Epithelial cell of esophagus (primary cell): Measurements from ENCODE around the gene SLC15A1.

Source experiments
- DNase-seq: peaks from one replicate; pipeline ENCODE4 v3.0.0; 2010; ENCODE audit warnings: low read depth
- H3K4me3 ChIP-seq: 2 replicates; pipeline ENCODE4 v1.5.1; 2011; ENCODE audit warnings: mild to moderate bottlenecking, low read length, control low read depth
- CTCF ChIP-seq: IDR thresholded peaks from 2 replicates; pipeline ENCODE4 v1.5.1; 2011; ENCODE audit warnings: low read depth, mild to moderate bottlenecking, low read length, control low read depth, inconsistent platforms; ENCODE audit not compliant: insufficient read depth; ENCODE audit errors: missing control alignments

SLC15A1 gene

GRCh38 chr13:98796191-98796590 is 43.7 kb upstream of the SLC15A1 start:
- no peak for DNase-seq
- no peak for TF ChIP-seq CTCF
- H3K4me3 ChIP-seq, result no peak overlapping the region

- DNase-seq, result no peak
- TF ChIP-seq CTCF, result no peak
- no peak overlapping the region for H3K4me3 ChIP-seq
Measured at GRCh38 chr13:98795220-98795619, 42.7 kb upstream of the SLC15A1 start.

DNA sequence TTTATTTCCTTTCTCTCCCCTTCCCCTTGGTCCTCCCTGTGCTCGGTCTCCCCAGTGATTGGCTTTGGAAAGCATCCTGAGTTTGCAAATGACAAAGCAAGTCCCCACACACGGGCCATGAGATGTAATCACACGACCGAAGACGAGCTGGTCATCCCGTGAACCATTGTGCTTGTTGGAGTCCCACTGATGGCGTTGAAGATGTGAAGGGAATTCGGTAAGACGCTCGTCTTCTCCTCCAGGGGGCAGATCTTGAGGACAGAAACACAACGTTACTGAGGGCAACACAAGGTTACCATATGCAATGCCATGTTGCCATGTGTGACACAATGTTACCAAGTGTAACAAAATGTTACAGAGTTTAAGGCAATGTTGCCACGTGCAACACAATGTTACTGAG is 42.0 kb upstream of the SLC15A1 start:
- no peak for TF ChIP-seq CTCF
- DNase-seq, result no peak
- no peak overlapping the region for H3K4me3 ChIP-seq

DNA sequence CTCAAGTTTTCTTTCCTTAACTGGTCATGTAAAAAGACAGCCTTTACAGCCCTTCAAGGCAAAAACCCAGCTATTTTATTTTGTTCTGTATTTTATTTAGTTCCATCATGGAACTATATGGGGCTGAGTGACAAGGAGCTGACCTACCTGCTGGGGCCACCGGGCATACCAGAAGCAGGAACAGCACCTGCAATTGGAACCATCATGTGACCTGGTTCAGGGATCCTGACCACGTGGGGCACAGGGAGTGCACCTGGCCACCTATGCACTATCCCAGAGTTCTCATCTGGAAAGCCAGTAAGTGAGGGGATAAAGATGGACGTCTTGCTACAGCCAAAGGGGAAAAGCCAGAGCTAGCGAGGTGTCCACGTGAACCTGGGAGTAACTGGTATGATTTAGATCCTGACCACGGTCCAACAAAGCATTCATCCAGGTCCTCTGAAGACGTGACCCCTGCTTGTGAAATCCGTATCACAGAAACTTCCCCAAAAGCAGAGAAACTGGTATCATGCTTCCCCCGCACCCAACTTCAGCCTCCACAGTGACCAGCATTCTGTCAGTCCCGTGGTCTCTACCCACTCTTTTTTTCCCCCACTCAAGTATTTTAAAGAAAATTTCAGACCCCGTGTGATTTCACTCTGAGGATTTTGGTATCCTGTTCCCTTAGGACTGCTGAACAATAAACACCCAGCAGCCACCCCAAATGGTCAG is 40.5 kb upstream of the SLC15A1 start:
- no peak for TF ChIP-seq CTCF

GRCh38 chr13:98792321-98792720 is 39.8 kb upstream of the SLC15A1 start:
- TF ChIP-seq CTCF, result no peak
- DNase-seq, result no peak
- no peak overlapping the region for H3K4me3 ChIP-seq

More for the DNA sequence above, 40.5 kb upstream of the SLC15A1 start:
- H3K4me3 ChIP-seq, result no peak overlapping the region
- DNase-seq, result no peak

- TF ChIP-seq CTCF, result no peak
- H3K4me3 ChIP-seq, result no peak overlapping the region
- DNase-seq, result no peak
Measured at GRCh38 chr13:98791611-98792010, 39.1 kb upstream of the SLC15A1 start.

DNA sequence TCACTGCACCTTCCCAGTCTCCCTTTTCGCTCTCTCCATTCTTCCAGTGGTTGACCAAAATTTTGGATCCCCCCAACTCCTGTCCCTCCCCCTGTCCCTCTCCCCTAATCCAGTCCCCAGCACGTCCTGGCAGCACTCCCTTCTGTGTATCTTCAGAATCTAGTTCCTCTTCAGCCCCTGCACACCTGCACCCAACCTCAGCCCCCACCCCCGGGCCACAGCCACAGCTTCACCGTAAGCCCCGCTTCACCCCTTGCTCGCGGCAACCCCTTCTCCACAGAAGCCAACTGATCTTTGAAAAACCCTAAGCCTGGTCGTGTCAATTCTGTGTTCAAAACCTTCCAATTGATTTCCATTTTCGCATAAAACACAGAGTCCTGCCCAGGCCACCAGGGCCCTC is 35.5 kb upstream of the SLC15A1 start:
- no peak for DNase-seq

More for the DNA sequence above, 35.5 kb upstream of the SLC15A1 start:
- no peak overlapping the region for H3K4me3 ChIP-seq
- no peak for TF ChIP-seq CTCF
